Measurements from ENCODE around the gene SLC25A41. TPM values are rescaled to one million over a fixed set of nuclear protein-coding genes. Genes with fewer than 3 reads are reported as not detected.

Gene SLC25A41
- total and polyA plus RNA-seq, 9 of the 15 experiments (the other 6 are each of a cell fraction or from before 2014, with no cell fraction given) = 0.08 to 4.2 (median 1.6) TPM

- no peak overlapping the region for H3K27ac ChIP-seq (ENCODE audit: extremely low read depth, low read depth, low read length)
- H3K4me1 ChIP-seq (replicated peaks in 1 of 2; ENCODE audit: control insufficient read depth in 2 of 2, insufficient read depth in 2 of 2, low read length in 2 of 2) = peaks cover 0 to 3% of the 10 kb centered on the region in 2 experiments; a peak in 1 of 5 replicates
- no peak overlapping the region for H3K4me2 ChIP-seq (ENCODE audit: insufficient read depth, low read length)
- H3K36me3 ChIP-seq (ENCODE audit: control insufficient read depth, insufficient read depth, low read length) = peaks cover 55% of the 10 kb centered on the region
- ChIA-PET CTCF (ENCODE audit: low intra/inter-chr PET ratio) (no interaction called here), POLR2A (interaction anchor here (0.6 kb wide), 1 partner anchor 158 kb away, joined by 3 read pairs; no protein-coding TSS in a partner anchor)
- WGBS (ENCODE audit: insufficient coverage, low coverage, missing lambda C conversion rate) = 94% methylated on average over 6 of the region's 7 CpGs
- no peaks in the 10 kb centered on the region for H4K20me1 ChIP-seq (replicated peaks; ENCODE audit: control insufficient read depth, insufficient read depth, low read length)
- no peaks in the 10 kb centered on the region for H3K79me2 ChIP-seq (ENCODE audit: control insufficient read depth, insufficient read depth, low read length)
- no TSS peak for BruUV-seq (replicated peaks)
- H3K9me1 ChIP-seq (ENCODE audit: control insufficient read depth, insufficient read depth, low read length) = no peaks in the 10 kb centered on the region
- H3K27me3 ChIP-seq (ENCODE audit: control insufficient read depth in 2 of 2, insufficient read depth in 2 of 2, low read length in 2 of 2) = no peaks in the 10 kb centered on the region
- ATAC-seq (no peak), FAIRE-seq (no peak), DNase-seq (ENCODE audit: extremely low read depth in 1 of 4, low spot score in 3 of 4) (no peak)
- no peak overlapping the region for H3K9ac ChIP-seq (ENCODE audit: insufficient read depth in 1 of 2, low read depth in 2 of 2, low read length in 2 of 2)
- no peak overlapping the region for H2AFZ ChIP-seq (ENCODE audit: low read depth, low read length)
- H3K9me3 ChIP-seq (replicated peaks; ENCODE audit: control insufficient read depth, insufficient read depth, low read depth, low read length) = peaks cover 24% of the 10 kb centered on the region
- in situ Hi-C loops (cut with MboI) (no loop called here), intact Hi-C loops (cut with micrococcal nuclease) (no loop called here)
- TF ChIP-seq FOXM1 (IDR thresholded peaks at IDR 0.05; ENCODE audit: low read depth) (no peak), FOXM1 (CRISPR knock-in tag; IDR thresholded peaks at IDR 0.05; ENCODE audit: low read depth) (no peak), POLR3G (IDR thresholded peaks at IDR 0.05; ENCODE audit: extremely low read depth, insufficient read length, insufficient replicate concordance) (no peak), ZNF444 (CRISPR knock-in tag; IDR thresholded peaks at IDR 0.05) (no peak), NR2C2 (CRISPR knock-in tag; IDR thresholded peaks at IDR 0.05) (no peak), NR2C2 (tag; IDR thresholded peaks at IDR 0.05) (no peak), MTA2 (IDR thresholded peaks at IDR 0.05; ENCODE audit: low read depth) (no peak)
- no peak overlapping the region for H3K4me3 ChIP-seq
Measured at GRCh38 chr19:6451583-6452222, 18.1 kb upstream of the SLC25A41 start.
